ENCODE results near the gene SPAAR.

DNA sequence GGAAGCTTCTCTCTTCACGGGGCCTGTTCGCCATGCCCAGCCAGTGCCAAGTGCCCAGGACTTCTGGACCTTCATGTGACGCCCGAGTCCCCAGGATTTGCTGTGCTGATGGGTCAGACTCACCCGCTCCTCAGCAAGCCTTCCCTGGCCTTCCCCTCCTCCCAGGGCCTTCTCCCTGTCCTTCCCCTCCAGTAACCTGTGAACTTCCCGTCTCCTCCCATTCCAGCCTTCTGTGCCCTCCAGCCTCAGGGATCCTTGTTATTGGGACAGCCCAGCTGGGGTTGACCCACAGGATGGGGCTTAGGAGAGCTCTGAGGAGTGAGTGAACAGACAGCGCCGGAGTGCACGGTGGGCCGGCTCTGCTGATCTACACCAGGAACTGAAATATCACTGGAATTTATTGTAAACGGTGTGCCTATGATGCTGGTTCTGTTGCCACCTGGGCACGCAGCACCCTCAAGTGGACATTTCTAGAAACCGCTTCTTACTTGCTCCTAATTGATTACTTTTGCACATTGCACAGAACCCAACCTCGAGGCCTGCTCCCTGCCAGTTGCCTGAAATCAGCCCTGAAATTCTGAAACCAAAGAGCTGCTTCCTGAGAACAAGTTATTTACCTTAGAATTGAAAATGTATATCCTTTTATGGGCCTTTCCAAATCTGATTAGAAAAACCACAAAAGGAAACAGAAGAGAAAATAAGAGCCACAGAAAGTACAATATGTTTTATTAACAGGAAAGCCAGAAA is 1.5 kb downstream of the SPAAR start:
- TF ChIP-seq POLR2A (IDR thresholded peaks at IDR 0.05) (no peak), POLR2AphosphoS5 (IDR thresholded peaks at IDR 0.05) (no peak)
- TF ChIP-seq, protein P1, sequence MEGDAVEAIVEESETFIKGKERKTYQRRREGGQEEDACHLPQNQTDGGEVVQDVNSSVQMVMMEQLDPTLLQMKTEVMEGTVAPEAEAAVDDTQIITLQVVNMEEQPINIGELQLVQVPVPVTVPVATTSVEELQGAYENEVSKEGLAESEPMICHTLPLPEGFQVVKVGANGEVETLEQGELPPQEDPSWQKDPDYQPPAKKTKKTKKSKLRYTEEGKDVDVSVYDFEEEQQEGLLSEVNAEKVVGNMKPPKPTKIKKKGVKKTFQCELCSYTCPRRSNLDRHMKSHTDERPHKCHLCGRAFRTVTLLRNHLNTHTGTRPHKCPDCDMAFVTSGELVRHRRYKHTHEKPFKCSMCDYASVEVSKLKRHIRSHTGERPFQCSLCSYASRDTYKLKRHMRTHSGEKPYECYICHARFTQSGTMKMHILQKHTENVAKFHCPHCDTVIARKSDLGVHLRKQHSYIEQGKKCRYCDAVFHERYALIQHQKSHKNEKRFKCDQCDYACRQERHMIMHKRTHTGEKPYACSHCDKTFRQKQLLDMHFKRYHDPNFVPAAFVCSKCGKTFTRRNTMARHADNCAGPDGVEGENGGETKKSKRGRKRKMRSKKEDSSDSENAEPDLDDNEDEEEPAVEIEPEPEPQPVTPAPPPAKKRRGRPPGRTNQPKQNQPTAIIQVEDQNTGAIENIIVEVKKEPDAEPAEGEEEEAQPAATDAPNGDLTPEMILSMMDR (IDR thresholded peaks at IDR 0.05), result peak in 1 of 2 donors; percentile 25

Measured in suprapubic skin (tissue), 4 donors.